ENCODE measurements around the gene CA10. TPM values are rescaled to one million over a fixed set of nuclear protein-coding genes. Genes with fewer than 3 reads are reported as not detected.

The CA10 gene
- total and polyA plus RNA-seq, 2 experiments from 2014 or later, result 0.92 to 1.5 TPM

- DNase-seq (ENCODE audit: low spot score), result no peak
- Histone ChIP-seq H2AFZ (no peak overlapping the region), H3K27ac (ENCODE audit: low read depth) (no peak overlapping the region), H4K20me1 (replicated peaks; ENCODE audit: insufficient read depth) (no peaks in the 10 kb centered on the region), H3K4me3 (no peak overlapping the region), H3K4me1 (ENCODE audit: insufficient read depth) (no peaks in the 10 kb centered on the region), H3K9me2 (ENCODE audit: insufficient read depth) (no peaks in the 10 kb centered on the region; the same call in 1 of the 2 replicates), H3K27me3 (ENCODE audit: insufficient read depth) (no peaks in the 10 kb centered on the region), H3K4me2 (no peak overlapping the region), H3K36me3 (ENCODE audit: insufficient read depth) (no peaks in the 10 kb centered on the region), H3K79me2 (replicated peaks; ENCODE audit: insufficient read depth) (no peaks in the 10 kb centered on the region), H3F3A (replicated peaks; ENCODE audit: low read depth) (no peaks in the 10 kb centered on the region)
- Mint-ChIP-seq H3K27ac (no peak overlapping the region), H3K36me3 (ENCODE audit: low read depth) (peaks cover 9% of the 10 kb centered on the region), H3K9me3 (peaks cover 44% of the 10 kb centered on the region), H3K4me1 (no peaks in the 10 kb centered on the region), H3K4me3 (no peak overlapping the region), H3K27me3 (ENCODE audit: insufficient read depth, low read depth, poor library complexity) (no peaks in the 10 kb centered on the region)
- no peak for ATAC-seq
- TF ChIP-seq JUNB (IDR thresholded peaks at IDR 0.05; ENCODE audit: unreplicated experiment) (no peak), REST (IDR thresholded peaks at IDR 0.05; ENCODE audit: unreplicated experiment) (no peak), NANOG (IDR thresholded peaks at IDR 0.05; ENCODE audit: borderline replicate concordance) (no peak), POLR2AphosphoS5 (IDR thresholded peaks at IDR 0.05; ENCODE audit: low read depth) (no peak), CREB1 (CRISPR knock-in tag; IDR thresholded peaks at IDR 0.05; ENCODE audit: low read depth) (no peak), ZNF331 (CRISPR knock-in tag; IDR thresholded peaks at IDR 0.05; ENCODE audit: low read depth) (no peak)
- TF ChIP-seq, protein P1, sequence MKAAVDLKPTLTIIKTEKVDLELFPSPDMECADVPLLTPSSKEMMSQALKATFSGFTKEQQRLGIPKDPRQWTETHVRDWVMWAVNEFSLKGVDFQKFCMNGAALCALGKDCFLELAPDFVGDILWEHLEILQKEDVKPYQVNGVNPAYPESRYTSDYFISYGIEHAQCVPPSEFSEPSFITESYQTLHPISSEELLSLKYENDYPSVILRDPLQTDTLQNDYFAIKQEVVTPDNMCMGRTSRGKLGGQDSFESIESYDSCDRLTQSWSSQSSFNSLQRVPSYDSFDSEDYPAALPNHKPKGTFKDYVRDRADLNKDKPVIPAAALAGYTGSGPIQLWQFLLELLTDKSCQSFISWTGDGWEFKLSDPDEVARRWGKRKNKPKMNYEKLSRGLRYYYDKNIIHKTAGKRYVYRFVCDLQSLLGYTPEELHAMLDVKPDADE (IDR thresholded peaks at IDR 0.05), result no peak
Observed at GRCh38 chr17:52064791-52065211, 93.7 kb downstream of the CA10 start.

GRCh38 chr17:52049496-52049895 lies 109.0 kb downstream of the CA10 start:
- peaks cover 14% of the 10 kb centered on the region for H3K9me3 Mint-ChIP-seq
- DNase-seq (ENCODE audit: low spot score) (no peak), ATAC-seq (no peak)
- no peaks in the 10 kb centered on the region for H3K79me2 ChIP-seq (replicated peaks; ENCODE audit: insufficient read depth)
- H3K27me3 Mint-ChIP-seq (ENCODE audit: insufficient read depth, low read depth, poor library complexity), result no peaks in the 10 kb centered on the region
- peaks cover 6% of the 10 kb centered on the region; the same call in 1 of the 2 replicates for H3K9me2 ChIP-seq (ENCODE audit: insufficient read depth)
- H3K4me2 ChIP-seq, result no peak overlapping the region
- H3K27me3 ChIP-seq (ENCODE audit: insufficient read depth), result no peaks in the 10 kb centered on the region
- no peak overlapping the region for H3K4me3 Mint-ChIP-seq
- no peaks in the 10 kb centered on the region for H3K36me3 ChIP-seq (ENCODE audit: insufficient read depth)
- no peak overlapping the region for H2AFZ ChIP-seq
- H3K4me1 ChIP-seq (ENCODE audit: insufficient read depth), result no peaks in the 10 kb centered on the region
- H3K27ac Mint-ChIP-seq, result no peak overlapping the region
- H3F3A ChIP-seq (replicated peaks; ENCODE audit: low read depth), result no peaks in the 10 kb centered on the region
- H3K27ac ChIP-seq (ENCODE audit: low read depth), result no peak overlapping the region
- no peaks in the 10 kb centered on the region for H4K20me1 ChIP-seq (replicated peaks; ENCODE audit: insufficient read depth)
- H3K4me1 Mint-ChIP-seq, result peaks cover 7% of the 10 kb centered on the region; the same call in 2 of the 3 replicates
- H3K4me3 ChIP-seq, result no peak overlapping the region
- peaks cover 6% of the 10 kb centered on the region; the same call in 2 of the 3 replicates for H3K36me3 Mint-ChIP-seq (ENCODE audit: low read depth)
- no peak for TF ChIP-seq POLR2AphosphoS5 (IDR thresholded peaks at IDR 0.05; ENCODE audit: low read depth)
- TF ChIP-seq NANOG (IDR thresholded peaks at IDR 0.05; ENCODE audit: borderline replicate concordance), result no peak
- no peak for TF ChIP-seq STAT1 (IDR thresholded peaks at IDR 0.05; ENCODE audit: unreplicated experiment)
- TF ChIP-seq, protein P1 (IDR thresholded peaks at IDR 0.05), result no peak
- no peak for TF ChIP-seq EZH2 (IDR thresholded peaks at IDR 0.05; ENCODE audit: low read depth, unreplicated experiment)
- no peak for TF ChIP-seq JUNB (IDR thresholded peaks at IDR 0.05; ENCODE audit: unreplicated experiment)
- no peak for TF ChIP-seq ZNF331 (CRISPR knock-in tag; IDR thresholded peaks at IDR 0.05; ENCODE audit: low read depth)

Data from GM23338 (cell line).